ENCODE results near the gene WASF1.

GRCh38 chr6:110050440-110050813, 129.0 kb downstream of the WASF1 start:
- TF ChIP-seq, protein P1, sequence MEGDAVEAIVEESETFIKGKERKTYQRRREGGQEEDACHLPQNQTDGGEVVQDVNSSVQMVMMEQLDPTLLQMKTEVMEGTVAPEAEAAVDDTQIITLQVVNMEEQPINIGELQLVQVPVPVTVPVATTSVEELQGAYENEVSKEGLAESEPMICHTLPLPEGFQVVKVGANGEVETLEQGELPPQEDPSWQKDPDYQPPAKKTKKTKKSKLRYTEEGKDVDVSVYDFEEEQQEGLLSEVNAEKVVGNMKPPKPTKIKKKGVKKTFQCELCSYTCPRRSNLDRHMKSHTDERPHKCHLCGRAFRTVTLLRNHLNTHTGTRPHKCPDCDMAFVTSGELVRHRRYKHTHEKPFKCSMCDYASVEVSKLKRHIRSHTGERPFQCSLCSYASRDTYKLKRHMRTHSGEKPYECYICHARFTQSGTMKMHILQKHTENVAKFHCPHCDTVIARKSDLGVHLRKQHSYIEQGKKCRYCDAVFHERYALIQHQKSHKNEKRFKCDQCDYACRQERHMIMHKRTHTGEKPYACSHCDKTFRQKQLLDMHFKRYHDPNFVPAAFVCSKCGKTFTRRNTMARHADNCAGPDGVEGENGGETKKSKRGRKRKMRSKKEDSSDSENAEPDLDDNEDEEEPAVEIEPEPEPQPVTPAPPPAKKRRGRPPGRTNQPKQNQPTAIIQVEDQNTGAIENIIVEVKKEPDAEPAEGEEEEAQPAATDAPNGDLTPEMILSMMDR (IDR thresholded peaks at IDR 0.05): no peak
- no peak for TF ChIP-seq EZH2 (IDR thresholded peaks at IDR 0.05)

Measured in neural progenitor cell (in vitro differentiated cells).